Measurements from ENCODE around the gene SDCBP2.

The SDCBP2 gene

DNA sequence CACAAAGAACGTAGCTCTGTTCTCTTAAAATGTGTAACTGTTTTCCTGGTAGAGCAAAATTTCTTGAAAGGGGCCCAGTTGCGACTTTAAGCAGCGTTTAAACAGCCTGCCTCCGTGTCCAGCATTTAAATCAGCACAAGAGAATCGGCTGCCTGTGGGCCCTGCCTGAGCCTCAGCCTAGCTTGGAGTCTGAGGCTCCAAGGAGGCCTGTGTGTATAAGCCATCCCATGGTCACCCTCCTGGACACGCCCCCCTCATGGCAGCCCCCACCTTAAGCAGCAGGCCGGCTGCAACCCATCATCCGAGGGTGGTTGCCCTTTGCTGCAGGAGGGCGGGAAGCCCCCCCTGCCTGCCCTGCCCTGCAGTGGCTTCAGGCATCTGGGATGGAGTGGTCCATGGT, 18.9 kb downstream of the SDCBP2 start:
- no peak for DNase-seq

DNA sequence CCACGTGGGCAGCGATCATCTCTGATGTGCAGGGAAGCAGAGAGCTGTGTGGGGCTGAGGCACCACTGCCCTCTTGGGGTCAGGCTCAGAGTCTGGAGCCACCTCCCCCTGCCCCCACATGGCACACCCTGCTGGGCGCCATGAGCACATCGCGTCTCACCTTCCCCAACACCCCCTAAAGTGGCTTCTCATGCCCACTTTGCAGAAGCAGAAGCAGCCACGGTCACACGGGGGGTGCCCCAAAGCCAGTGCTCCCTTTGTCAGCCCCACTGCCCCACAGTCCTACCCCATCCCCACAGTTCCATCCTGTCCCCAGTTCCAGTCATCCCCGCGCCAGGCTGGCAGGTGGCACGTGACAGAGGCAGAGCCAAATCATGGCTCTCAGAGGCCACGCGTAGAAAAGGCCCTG, 19.5 kb downstream of the SDCBP2 start:
- no peak for DNase-seq

DNA sequence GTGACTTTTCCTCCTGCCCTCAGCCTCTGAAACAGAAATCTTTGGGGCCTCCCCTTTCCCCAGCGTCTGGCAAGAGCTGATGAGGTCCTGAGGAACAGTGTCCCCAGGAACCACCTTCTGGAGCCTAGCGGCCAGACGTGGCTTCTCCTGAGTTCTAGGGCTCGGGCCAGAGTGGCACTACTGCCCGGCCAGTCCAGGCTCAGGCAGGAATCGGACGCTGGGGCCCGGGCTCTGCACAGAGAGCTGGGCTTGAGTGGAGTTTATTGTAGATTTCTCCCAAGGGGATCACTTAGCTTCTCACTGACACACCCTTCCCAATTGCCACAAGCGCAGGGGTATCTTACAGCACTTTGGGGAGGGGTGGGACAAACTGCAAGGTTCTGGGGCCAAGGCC, 20.2 kb downstream of the SDCBP2 start:
- DNase-seq = no peak

DNA sequence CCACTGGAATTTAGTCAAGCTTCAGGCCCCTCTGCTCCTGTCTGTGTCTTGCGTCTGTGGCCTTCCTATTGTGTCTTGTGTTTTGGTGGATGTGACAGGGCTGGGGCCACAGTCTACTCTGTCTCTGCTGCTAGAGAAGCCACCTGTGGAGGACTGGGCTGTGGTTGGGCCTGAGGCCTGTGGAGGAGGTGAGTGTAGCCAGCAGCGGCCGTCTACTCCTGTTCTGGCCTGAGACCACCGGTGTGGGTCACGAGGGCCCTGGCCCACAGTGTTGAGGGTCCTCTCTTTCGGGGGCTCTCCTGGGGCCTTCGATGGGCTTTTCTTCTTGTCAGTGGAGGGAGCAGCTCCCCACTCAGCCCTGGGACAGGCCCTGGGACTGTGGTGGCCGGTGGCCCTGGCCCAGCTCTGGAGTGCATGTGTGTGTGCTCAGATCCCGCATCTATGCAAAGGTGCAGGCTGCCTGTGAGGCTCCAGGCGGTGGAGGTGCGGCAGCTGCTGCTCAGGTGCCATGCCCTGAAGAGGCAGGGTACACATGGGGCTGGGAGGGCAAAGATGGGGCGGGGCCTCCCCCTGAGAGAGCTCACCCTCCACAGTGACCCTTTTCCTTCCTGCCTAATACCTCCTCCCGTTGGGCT, 20.8 kb downstream of the SDCBP2 start:
- no peak for DNase-seq

DNA sequence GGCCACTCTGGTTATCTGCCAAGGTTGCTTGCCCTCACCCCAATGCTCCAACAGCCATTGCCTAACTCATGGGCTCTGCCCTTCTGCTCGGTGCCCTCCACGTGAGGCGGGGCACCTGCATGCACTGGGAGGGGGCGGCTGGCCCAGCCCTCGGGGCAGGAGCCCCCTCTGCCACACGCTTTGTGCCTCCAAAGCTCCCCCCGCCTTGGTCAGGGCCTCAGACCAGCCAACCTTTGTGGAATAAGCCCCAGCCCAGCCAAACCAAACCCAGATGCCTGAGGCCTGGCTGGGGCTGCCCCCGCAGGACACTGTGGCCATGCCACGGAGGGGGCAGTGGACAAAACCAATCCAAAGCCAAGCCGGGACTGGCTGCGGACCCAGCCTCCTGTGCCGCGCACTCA, 21.4 kb downstream of the SDCBP2 start:
- DNase-seq = no peak

DNA sequence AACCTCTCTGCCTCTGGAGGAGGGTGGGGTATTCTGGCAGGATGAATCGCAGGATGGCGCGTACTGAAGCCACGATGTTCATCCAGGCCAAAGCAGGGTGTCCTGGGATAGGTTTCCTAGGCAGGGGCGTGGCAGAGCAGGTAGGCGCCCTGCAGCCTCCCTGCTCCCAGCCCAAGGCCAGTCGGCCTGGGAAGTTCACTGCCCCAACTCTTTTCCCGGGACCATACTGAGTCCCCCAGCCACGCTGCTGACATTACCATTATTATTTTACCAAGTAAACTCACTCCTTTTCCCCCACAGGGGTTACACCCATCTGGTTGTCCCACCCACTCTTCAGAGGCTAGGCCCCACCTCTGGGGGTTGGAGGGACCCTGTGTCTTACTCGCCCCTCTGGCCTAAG, 21.8 kb downstream of the SDCBP2 start:
- DNase-seq = no peak

DNA sequence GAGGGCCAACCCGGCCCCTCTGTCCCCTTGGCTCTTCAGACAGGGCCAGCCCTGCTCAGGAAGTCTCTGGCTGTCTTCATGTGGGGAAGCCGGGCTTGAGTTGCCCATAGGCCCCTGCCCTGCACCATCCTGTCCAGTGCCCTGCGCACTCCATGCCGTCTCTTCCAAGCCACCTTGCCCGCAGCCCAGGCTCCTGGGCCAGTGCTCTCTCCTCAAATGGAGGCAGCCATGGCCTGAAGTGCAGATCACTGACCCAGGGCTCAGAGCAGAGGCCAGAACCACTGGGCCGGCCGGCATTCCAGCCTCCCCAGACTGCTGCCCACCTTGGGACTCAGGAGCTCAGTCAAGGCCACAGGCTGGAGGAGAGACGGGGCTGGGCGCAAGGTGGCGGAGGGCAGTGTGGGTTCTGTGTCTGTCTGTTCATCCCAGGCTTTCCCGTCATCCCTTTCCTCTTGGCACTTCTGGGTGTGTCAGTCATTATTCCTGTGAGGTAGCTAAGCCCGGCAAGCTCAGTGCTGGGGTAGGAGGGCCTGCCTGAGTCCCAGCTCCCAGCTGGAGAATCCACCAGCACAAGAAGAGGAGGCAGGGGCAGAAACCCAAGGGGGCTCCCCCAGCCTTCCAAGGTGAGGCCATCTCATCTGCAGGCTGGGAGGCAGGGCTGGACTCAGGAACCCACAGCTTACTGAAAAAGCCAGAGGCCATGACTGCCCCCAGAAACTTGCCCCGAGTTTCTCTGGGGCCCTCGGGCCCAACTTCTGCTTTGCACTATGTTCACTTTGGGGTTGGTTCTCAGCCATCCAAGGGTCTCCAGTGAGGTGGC, 22.4 kb downstream of the SDCBP2 start:
- no peak for DNase-seq

DNA sequence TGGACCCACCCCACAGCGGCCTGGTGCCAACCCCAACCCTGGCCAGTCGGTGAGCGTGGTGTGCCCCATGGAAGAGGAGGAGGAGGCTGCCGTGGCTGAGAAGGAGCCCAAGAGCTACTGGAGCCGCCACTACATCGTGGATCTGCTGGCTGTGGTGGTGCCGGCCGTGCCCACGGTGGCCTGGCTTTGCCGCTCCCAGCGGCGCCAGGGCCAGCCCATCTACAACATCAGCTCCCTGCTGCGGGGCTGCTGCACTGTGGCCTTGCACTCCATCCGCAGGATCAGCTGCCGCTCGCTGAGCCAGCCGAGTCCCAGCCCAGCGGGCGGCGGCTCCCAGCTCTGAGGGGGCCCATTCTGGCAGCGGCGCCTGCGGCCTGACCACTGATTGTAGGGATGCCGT, 23.2 kb downstream of the SDCBP2 start:
- DNase-seq = no peak

DNA sequence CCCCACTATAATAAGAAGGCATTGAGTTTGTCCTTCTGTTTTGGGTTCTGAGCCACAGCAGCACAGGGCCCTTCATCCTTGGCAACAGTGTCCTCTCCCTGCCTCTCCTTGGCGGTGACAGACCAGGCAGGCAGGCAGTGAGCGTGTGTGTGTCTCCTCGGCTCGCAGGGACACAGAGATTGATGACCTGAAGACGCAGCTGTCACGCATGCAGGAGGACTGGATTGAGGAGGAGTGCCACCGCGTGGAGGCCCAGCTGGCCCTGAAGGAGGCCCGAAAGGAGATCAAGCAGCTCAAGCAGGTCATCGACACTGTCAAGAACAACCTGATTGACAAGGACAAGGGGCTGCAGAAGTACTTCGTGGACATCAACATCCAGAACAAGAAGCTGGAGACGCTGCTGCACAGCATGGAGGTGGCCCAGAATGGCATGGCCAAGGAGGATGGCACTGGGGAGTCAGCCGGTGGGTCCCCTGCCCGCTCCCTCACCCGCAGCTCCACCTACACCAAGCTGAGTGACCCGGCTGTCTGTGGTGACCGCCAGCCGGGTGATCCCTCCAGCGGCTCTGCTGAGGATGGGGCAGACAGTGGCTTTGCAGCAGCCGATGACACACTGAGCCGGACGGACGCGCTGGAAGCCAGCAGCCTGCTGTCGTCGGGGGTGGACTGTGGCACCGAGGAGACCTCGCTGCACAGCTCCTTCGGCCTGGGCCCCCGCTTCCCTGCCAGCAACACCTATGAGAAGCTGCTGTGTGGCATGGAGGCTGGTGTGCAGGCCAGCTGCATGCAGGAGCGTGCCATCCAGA, 24.0 kb downstream of the SDCBP2 start:
- DNase-seq = no peak

DNA sequence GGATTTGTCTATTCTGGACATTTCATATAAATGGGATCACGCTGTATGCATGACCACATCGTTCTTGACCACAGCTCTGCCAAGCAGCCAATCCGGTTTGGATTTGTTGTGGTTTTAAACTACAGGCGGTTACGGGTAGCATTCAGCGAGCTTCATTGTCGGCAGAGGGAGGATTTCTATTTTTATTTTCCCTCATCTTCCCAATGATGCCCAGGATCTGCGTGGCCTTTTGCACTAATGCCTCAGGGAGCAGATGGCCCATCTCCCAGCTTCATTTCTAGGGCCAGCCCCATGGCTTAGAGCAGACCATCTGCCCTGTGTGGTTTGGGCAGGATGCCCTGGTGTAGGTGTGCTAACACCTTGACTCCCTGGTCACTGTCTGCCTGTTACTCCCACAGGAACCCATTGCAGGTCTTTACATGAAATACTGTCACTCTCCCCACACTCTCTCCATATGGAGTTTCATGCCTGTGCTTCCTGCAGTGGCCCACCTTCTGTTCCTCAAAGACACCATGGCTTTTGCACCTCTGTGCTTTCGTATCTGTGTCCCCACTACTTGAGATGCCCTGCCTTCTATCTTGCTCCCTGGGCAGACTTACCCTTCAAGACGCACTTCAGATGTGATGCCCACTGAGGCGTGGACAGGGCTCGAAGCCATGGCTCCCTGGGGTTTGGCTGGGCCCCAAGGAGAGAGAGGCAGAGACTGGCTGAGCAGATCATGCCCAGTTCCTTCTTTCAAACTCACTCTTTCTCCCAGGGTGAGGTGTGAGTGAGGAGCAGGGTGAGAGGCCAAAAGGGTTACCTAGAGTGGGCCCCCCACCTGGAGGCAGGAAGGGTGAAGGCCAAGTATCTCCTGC, 26.0 kb downstream of the SDCBP2 start:
- DNase-seq = no peak

DNA sequence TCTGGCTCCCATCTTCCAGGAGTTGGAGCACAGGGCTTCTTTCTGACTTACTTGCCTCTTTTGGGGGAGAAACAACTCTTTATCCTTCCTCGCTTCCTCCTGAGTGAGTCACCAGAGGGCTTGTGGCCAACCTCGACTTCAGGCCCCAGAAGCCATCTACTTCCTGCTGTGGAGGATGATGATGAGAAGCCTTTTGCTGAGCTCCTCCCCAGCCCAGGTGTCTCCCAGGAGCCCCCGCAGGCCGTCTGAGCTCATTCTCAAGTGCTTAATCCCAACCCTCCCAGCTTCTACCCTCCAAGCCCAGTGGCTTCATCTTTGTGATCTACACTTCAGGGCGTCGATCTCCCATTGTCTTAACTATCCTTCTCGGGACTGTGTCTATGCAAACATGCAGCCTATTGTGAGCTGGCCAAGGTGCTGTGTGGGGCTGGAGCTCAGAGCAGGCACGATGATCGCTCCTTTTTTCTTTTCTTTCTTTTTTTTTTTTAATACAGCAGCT, 27.9 kb downstream of the SDCBP2 start:
- no peak for DNase-seq

DNA sequence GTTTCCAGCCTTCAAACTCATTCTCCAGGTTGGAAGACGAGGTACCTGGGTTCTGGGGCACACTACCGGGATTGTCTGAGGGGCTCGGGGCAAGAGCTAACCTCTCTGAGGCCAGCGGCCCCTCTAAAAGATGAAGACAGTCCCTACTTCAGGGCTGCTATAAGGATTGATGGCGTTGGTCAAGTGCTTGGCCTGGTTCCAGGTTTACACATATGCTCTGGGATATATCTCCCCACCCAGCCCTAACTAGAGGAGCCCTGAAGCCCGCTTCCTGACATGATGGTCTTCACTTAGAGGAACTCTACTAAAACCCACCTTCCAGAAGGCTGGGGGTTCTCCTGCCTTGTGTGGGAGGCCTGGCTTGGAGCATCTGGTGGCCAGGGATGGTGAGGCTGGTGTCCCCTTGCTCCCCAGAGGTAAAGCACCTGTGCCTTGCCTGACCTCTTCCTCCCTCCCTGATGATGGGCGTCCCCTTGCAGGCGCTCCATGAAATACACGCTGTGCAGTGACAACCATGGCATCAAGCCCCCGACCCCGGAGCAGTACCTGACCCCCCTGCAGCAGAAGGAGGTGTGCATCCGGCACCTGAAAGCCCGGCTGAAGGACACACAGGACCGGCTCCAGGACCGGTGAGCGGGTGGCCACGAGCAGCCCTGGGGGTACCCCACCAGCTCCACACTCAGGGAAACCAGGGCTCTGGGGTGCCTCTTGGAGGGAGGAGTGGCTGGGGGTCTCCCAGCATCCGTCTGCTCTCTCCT, 28.7 kb downstream of the SDCBP2 start:
- DNase-seq = no peak

DNA sequence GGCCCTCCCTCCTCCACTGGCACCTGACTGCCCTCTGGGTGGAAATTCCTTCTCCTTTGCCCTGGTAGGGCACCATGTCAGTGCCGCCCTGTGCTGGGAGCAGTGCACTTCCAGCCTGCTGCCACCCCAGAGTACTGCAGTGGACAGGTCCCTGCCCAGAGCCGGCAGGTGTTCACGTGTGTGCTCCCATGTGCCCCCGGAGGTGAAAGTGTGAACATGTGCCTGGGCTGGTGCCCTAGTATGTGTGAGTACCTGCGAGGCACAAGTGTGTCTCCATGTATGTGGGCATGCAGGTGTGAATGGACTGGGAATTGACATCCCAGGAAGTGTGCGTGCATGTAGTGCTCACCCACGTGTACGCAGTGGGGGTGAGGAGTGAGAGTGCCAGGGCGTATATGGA, 29.4 kb downstream of the SDCBP2 start:
- DNase-seq = no peak

DNA sequence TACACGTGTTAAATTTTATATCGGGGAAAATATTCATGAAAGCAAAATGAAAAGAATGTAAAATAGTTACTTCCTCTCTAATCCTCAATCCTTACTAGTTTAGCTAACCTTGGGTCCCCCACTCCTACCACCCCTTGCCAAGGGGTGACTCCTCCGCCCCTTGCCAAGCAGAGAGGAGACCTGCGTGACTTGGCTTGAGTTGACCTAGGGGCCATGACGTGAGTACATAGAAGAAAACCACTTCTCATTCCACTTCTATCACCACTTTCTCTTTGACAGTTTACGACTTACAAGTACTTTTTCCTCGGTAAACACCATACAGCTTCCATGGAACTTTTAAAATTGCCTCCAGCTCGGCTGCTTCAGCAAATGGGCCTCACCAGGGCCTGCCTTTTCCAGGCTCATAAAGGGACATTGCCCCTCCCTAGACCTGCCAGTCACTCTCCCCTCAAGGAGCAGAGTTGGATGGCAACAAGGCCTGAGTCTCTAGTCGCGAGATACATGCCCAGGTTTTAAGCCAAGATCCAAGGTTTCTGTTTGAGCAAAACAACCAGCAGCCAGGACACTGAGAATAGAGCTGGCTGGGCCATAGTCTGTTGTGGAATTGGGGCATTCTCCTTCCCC, 29.9 kb downstream of the SDCBP2 start:
- no peak for DNase-seq

DNA sequence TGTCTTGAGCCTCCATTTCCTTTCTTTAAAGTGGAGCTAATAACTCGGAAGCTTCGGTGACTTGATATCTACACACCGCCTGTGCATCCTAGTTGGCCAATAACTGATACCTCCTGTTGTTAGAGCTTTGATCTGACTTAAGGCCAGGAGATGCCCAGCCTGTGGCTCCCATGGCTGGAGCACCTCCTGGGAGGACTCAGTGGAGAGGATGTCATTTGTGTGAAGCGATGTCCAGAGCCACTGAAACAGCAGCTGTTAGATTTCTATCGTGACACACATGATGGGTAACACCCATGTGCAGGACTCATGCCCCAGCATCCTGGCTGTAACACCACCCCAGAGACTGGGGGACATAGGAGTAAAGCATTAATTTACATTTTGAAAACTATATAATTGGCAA, 30.8 kb downstream of the SDCBP2 start:
- no peak for DNase-seq

DNA sequence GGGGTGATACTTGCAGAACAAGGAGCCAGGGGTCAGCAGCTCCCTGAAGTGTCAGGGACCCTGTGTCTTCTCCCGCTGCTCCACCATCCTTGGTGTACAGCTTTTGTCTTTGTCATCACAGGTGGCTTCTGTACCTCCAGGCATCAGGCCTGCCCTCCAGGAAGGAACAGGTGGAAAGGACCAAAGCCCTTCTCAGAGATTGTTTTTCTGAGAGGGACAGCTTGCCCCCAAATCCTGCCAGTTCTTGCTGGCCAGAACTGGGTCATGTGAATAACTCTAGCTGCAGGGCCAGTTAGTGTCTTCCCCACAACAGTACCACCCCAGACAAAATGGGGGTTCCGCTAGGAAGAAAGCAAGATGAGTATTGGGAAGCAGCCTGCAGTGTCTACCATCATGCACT, 31.5 kb downstream of the SDCBP2 start:
- no peak for DNase-seq

DNA sequence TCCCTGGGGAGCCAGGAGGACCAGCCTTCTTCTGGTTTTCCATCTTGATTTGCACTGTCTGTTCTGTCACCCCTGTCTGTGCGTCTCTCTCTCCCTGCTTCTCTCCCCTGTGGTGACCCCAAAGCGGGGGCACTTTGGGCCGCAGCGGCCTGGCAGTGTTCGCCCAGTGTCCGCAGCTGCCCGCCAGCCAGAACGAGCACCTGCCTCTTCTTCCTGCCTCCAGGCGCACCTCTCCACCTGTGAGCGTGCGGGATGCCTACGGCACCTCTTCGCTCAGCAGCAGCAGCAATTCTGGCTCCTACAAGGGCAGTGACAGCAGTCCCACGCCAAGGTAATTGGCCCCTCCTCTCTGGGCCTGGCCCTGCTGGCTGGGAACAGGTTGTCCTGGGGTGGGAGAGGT, 32.0 kb downstream of the SDCBP2 start:
- no peak for DNase-seq

DNA sequence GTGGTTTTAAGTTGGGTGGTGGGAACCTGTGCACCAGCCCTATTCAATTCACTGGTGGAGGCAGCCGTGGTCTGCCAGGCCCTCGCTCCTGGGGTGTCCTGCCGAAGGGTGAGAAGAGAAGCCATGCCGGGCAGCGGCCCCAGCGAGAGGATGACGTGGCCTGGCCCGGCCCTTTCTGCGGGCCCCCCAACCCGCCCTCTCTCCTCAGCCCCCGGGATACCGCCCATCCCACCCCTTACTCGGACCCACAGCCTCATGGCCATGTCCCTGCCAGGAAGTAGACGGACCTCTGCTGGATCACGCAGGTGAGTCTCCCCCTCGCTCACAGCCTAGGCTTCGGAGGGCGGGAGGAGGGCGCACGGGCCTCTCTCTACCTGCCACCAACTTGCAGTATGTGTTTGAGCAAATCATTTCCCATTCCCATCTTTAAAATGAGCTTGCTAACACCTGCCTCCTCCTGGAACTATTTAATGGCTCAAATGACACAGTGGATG, 32.8 kb downstream of the SDCBP2 start:
- DNase-seq = no peak

DNA sequence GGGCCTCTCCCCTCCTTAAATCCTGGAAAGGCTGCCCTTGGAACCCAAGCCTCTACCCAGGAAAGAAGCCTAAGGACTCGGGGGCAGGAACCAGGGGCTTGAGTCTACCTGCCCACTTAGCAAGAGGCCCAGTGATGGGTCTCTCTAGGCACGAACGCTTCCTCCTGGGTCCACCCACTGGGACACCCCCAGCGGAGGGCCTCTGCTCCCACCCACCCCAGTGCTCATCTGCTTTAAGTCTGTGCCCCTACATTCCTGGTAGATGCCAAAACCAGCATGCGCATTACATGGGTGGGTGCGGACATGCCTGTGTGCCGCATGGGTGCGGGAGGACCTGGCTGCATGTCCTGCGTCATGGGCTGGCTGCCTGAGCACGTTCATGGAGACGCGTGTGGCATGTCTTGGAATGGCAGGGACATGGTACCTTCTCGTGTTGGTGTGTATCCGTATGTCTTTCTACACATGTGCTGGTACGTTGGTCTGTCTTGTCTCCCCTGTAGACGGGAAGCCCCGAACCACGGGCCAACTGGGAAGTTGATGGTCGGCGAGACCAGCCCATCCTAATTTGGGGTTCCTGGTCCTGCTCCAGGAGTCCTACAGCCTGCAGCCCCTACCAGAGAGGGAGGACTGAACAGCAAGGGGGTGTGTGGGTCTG, 33.5 kb downstream of the SDCBP2 start:
- no peak for DNase-seq

DNA sequence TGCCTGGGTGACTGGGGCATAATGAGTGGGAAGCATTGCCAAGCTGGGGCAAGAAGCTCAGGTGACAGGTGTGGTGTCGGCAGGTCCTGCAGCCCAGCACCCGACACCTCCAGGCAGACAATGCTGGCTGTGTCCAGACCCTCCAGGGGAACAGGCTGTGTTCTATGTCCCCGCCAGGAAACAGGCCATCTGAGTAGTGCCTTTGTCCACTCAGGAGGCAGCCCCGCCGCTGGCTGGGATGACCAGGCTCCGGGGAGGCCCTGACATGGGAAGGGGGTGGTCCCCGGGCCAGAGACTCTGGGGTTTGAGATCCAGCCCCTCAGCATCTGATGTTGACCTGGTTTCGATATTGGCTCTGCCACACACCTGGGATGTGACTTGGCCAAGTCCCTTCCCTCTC, 34.4 kb downstream of the SDCBP2 start:
- no peak for DNase-seq

Data from NCI-H1930 (cell line).